Loucy (cell line): Measurements from ENCODE around the gene CCDC70.

Experiments used
- H2AFZ ChIP-seq: fragments of 200-600 bp; sonication (generic); 2 replicates; pipeline ENCODE4 v1.6.0; 2016; ENCODE audit warnings: antibody characterized with exemption, mild to moderate bottlenecking, low read length, moderate library complexity
- H3F3A ChIP-seq: fragments of 200-600 bp; 2 replicates; pipeline ENCODE4 v1.6.0; 2016; ENCODE audit warnings: antibody characterized with exemption, low read depth, mild to moderate bottlenecking
- H3K27me3 ChIP-seq: fragments of 200-600 bp; sonication (generic); 2 replicates; pipeline ENCODE4 v1.6.1; 2014; ENCODE audit warnings: low read length, mild to moderate bottlenecking; ENCODE audit not compliant: insufficient read depth, poor library complexity, severe bottlenecking
- H3K36me3 ChIP-seq: fragments of 200-600 bp; sonication (generic); 2 replicates; pipeline ENCODE4 v1.6.1; 2016; ENCODE audit warnings: low read length; ENCODE audit not compliant: insufficient read depth
- H3K4me1 ChIP-seq: fragments of 200-600 bp; sonication (generic); 2 replicates; pipeline ENCODE4 v1.5.1; 2014; ENCODE audit warnings: low read length, mild to moderate bottlenecking; ENCODE audit not compliant: insufficient read depth, poor library complexity, severe bottlenecking
- H3K4me2 ChIP-seq: fragments of 200-600 bp; sonication (generic); 2 replicates; pipeline ENCODE4 v1.6.0; 2014; ENCODE audit warnings: antibody characterized with exemption, low read length, low read depth, mild to moderate bottlenecking; ENCODE audit not compliant: poor library complexity, severe bottlenecking
- H3K4me3 ChIP-seq: fragments of 200-600 bp; sonication (generic); 2 replicates; pipeline ENCODE4 v1.5.1; 2014; ENCODE audit warnings: low read length, mild to moderate bottlenecking, mixed read lengths; ENCODE audit not compliant: poor library complexity, severe bottlenecking
- H3K79me2 ChIP-seq: fragments of 200-600 bp; sonication (generic); 2 replicates; pipeline ENCODE4 v1.6.1; 2014; ENCODE audit warnings: low read length; ENCODE audit not compliant: insufficient read depth
- H3K9ac ChIP-seq: fragments of 200-600 bp; sonication (generic); 2 replicates; pipeline ENCODE4 v1.6.0; 2014; ENCODE audit warnings: mild to moderate bottlenecking, low read depth, low read length, moderate library complexity; ENCODE audit not compliant: poor library complexity, severe bottlenecking
- H3K9me2 ChIP-seq: fragments of 200-600 bp; sonication (generic); replicated peaks from 2 replicates; pipeline ENCODE4 v1.6.1; 2016; ENCODE audit warnings: low read depth, low read length, mixed read lengths
- H3K9me3 ChIP-seq: fragments of 200-600 bp; sonication (generic); 2 replicates; pipeline ENCODE4 v1.6.1; 2014; ENCODE audit warnings: mild to moderate bottlenecking, antibody characterized with exemption, low read length, low read depth; ENCODE audit not compliant: insufficient read depth
- H4K20me1 ChIP-seq: fragments of 200-600 bp; sonication (generic); 2 replicates; pipeline ENCODE4 v1.6.0; 2014; ENCODE audit warnings: antibody characterized with exemption, low read length, mild to moderate bottlenecking; ENCODE audit not compliant: insufficient read depth, poor library complexity, severe bottlenecking
- CTCF ChIP-seq: fragments of 200-600 bp; sonication (generic); conservative IDR thresholded peaks from 2 replicates; pipeline ENCODE4 v1.5.1; 2014; ENCODE audit warnings: mild to moderate bottlenecking, antibody characterized with exemption, low read length
- EZH2phosphoT487 ChIP-seq: fragments of 200-600 bp; IDR thresholded peaks from 2 replicates; pipeline ENCODE4 v1.6.1; 2018; ENCODE audit warnings: antibody characterized with exemption, mild to moderate bottlenecking, moderate library complexity, borderline replicate concordance

CCDC70 gene

DNA sequence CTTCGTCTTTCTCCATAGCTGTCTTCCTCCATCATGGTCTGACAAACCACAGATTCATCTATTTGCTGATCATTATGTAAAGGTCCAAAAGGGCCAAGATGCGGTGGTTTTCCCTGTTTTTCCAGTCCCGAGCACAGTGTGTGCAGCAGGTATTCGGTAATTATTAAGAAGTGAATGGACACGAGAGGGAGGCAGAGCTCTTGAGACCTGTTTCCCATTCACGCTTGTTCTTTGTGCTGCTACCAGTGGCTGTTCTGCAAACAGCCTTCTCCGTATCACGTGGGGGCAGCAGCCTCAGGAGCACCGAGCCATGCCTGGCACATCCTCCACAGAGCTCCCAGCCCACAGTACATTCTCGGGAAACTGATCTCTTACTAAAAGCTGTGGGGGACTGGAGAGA is 50.3 kb downstream of the CCDC70 start:
- Histone ChIP-seq H3K4me2 (no peak overlapping the region), H3K9me2 (no peaks in the 10 kb centered on the region), H3K9ac (no peak overlapping the region), H3F3A (no peaks in the 10 kb centered on the region), H3K4me3 (no peak overlapping the region), H3K27me3 (no peaks in the 10 kb centered on the region), H3K4me1 (peaks cover 24% of the 10 kb centered on the region), H4K20me1 (no peaks in the 10 kb centered on the region), H3K36me3 (no peaks in the 10 kb centered on the region), H3K79me2 (no peaks in the 10 kb centered on the region), H2AFZ (peak overlapping the region; percentile 74), H3K9me3 (no peaks in the 10 kb centered on the region)
- no peak for TF ChIP-seq CTCF
- no peak for TF ChIP-seq EZH2phosphoT487

GRCh38 chr13:51912511-51913225 is 50.9 kb downstream of the CCDC70 start:
- Histone ChIP-seq H3K27me3 (no peaks in the 10 kb centered on the region), H3F3A (no peaks in the 10 kb centered on the region), H3K79me2 (no peaks in the 10 kb centered on the region), H3K9ac (peak overlapping the region; percentile 10), H3K4me3 (no peak overlapping the region), H3K4me2 (no peak overlapping the region), H3K9me2 (no peaks in the 10 kb centered on the region), H4K20me1 (no peaks in the 10 kb centered on the region), H3K9me3 (no peaks in the 10 kb centered on the region), H3K4me1 (peaks cover 24% of the 10 kb centered on the region), H3K36me3 (no peaks in the 10 kb centered on the region), H2AFZ (peak overlapping the region; percentile 74; the same call in 1 of the 2 replicates)
- TF ChIP-seq EZH2phosphoT487 (no peak), CTCF (no peak)

DNA sequence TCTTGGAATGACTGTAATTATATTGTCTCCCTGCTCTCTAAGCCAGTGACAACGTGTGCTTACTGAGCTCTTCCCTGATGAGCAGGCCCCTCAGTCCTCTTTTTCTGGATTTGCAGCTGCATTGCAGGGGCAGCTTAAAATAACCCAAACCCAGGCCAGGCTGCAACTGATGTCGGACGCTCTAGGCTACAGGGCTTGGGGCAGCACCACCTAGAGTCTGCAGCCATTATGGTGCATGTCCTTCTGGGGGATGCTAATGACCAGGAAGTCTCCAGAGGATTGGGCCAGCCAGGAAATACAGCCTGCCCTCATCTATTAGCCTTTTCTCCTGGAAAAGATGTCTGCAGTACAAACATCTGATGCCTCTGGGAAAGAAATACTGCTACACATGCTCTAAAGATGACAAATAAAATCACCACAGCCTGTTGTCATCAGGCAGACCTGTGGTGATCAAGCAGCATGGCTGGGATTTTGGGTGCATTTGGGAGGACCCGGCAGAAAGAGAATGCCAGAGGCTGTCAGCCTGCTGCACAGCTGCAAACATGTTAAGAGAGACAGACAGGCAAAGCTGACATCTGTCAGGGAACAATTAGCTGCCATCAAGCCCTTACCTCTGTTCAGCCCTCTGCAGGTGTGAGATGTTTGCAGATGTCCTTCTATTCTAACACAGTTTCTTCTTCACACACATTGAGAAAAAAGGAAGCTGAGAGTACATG is 51.8 kb downstream of the CCDC70 start:
- H2AFZ ChIP-seq = peak overlapping the region; percentile 61
- no peaks in the 10 kb centered on the region for H4K20me1 ChIP-seq
- no peak overlapping the region for H3K4me2 ChIP-seq
- no peak overlapping the region for H3K4me3 ChIP-seq
- no peaks in the 10 kb centered on the region for H3K79me2 ChIP-seq
- no peaks in the 10 kb centered on the region for H3K9me3 ChIP-seq
- TF ChIP-seq EZH2phosphoT487 = no peak
- TF ChIP-seq CTCF = peak; percentile 47
- H3K27me3 ChIP-seq = no peaks in the 10 kb centered on the region
- H3K36me3 ChIP-seq = no peaks in the 10 kb centered on the region
- H3F3A ChIP-seq = no peaks in the 10 kb centered on the region
- peaks cover 24% of the 10 kb centered on the region for H3K4me1 ChIP-seq
- peak overlapping the region; percentile 10 for H3K9ac ChIP-seq
- no peaks in the 10 kb centered on the region for H3K9me2 ChIP-seq
